Endothelial cell of umbilical vein (primary cell): ENCODE results near the gene RGS7BP. TPM values are rescaled to one million over a fixed set of nuclear protein-coding genes. Genes with fewer than 3 reads are reported as not detected.
A peak's percentile ranks its signal among the peaks of the same experiment; 100 is the strongest.

Experiments
- BruUV-seq: library from RNA; stranded (reverse); fragments of 400-500 nt; replicated peaks from 2 replicates; lab custom pipeline; 2021; lab: Mats Ljungman, UMichigan
- CTCF ChIA-PET: fragments of 300-600, 350-600 bp; sonication (Branson Sonifier 250); formaldehyde crosslinking; loops from one replicate; lab custom pipeline; 2021; ENCODE audit warnings: antibody characterized with exemption, inconsistent platforms; lab: Charles Lee
- POLR2A ChIA-PET: fragments of 300-600, 350-600 bp; sonication (Branson Sonifier 250); formaldehyde crosslinking; loops from one replicate; lab custom pipeline; 2021; ENCODE audit warnings: antibody characterized with exemption, inconsistent platforms; lab: Charles Lee
- DNase-seq: peaks from one replicate; pipeline ENCODE4 v3.0.0-alpha.2; 2011; ENCODE audit warnings: low read depth, low spot score
- FAIRE-seq: peaks from 2 replicates; lab custom pipeline; 2011; peaks lifted over from hg19 to GRCh38; lab: Jason Lieb, UNC
- H2AFZ ChIP-seq: 2 replicates; pipeline ENCODE4 v1.6.0; 2012; ENCODE audit warnings: low read depth, low read length, control low read depth, inconsistent platforms
- H3K27ac ChIP-seq: 2 replicates; pipeline ENCODE4 v1.5.1; 2011; ENCODE audit warnings: low read depth, mild to moderate bottlenecking, control low read depth, low read length, moderate library complexity; ENCODE audit not compliant: insufficient read depth
- H3K27me3 ChIP-seq, 2 experiments: 2 replicates each; pipeline versions ENCODE4 v1.6.0 to v1.6.1; 2011; ENCODE audit warnings: low read length in 2 of 2, mixed read lengths in 1 of 2; ENCODE audit not compliant: control insufficient read depth in 2 of 2, insufficient read depth in 2 of 2
- H3K36me3 ChIP-seq, 2 experiments: 2 replicates in 1 of 2; 3 replicates in 1 of 2; pipeline ENCODE4 v1.5.1; 2011; ENCODE audit warnings: low read length in 2 of 2, mild to moderate bottlenecking in 1 of 2, moderate library complexity in 1 of 2; ENCODE audit not compliant: control insufficient read depth in 2 of 2, insufficient read depth in 2 of 2; ENCODE audit errors: extremely low read depth in 1 of 2
- H3K4me1 ChIP-seq: 3 replicates; pipeline ENCODE4 v1.5.1; 2011; ENCODE audit warnings: mild to moderate bottlenecking, low read length; ENCODE audit not compliant: control insufficient read depth, insufficient read depth; ENCODE audit errors: extremely low read depth
- H3K4me2 ChIP-seq: 2 replicates; pipeline ENCODE4 v1.6.1; 2011; ENCODE audit warnings: low read length, control low read depth, mixed read lengths; ENCODE audit not compliant: insufficient read depth
- H3K4me3 ChIP-seq, 3 experiments: fragments of 200-600 bp in 1 of 3; sonication (generic), shearing (Covaris generic) in 1 of 3; replicated peaks in 1 of 3; 2 replicates each; pipeline ENCODE4 v1.5.1; 2011 to 2016; ENCODE audit warnings: control low read depth in 3 of 3, low read length in 3 of 3, mild to moderate bottlenecking in 2 of 3, inconsistent platforms in 1 of 3, low read depth in 1 of 3, moderate library complexity in 1 of 3; ENCODE audit not compliant: insufficient read depth in 1 of 3
- H3K79me2 ChIP-seq: 2 replicates; pipeline ENCODE4 v1.6.0; 2012; ENCODE audit warnings: low read length, inconsistent platforms; ENCODE audit not compliant: control insufficient read depth, insufficient read depth
- H3K9ac ChIP-seq: replicated peaks from 2 replicates; pipeline ENCODE3; 2011; ENCODE audit warnings: low read length, control low read depth; ENCODE audit not compliant: insufficient read depth; ENCODE audit errors: extremely low read depth
- H3K9me1 ChIP-seq: replicated peaks from 3 replicates; pipeline ENCODE4 v1.6.0; 2011; ENCODE audit warnings: mild to moderate bottlenecking, low read length; ENCODE audit not compliant: control insufficient read depth, insufficient read depth; ENCODE audit errors: extremely low read depth
- H3K9me3 ChIP-seq: replicated peaks from 2 replicates; pipeline ENCODE4 v1.5.1; 2012; ENCODE audit warnings: low read length, inconsistent platforms; ENCODE audit not compliant: control insufficient read depth, insufficient read depth
- H4K20me1 ChIP-seq: replicated peaks from 2 replicates; pipeline ENCODE3; 2011; ENCODE audit warnings: mild to moderate bottlenecking, low read length; ENCODE audit not compliant: control insufficient read depth, insufficient read depth; ENCODE audit errors: extremely low read depth
- CTCF ChIP-seq, 2 donors: IDR thresholded peaks; 1 replicate in 1 of 2; 2 replicates in 1 of 2; pipeline ENCODE4 v1.5.1; 2011; ENCODE audit warnings: low read length in 2 of 2, mild to moderate bottlenecking in 2 of 2, moderate library complexity in 2 of 2, control low read depth in 1 of 2, inconsistent platforms in 1 of 2, low read depth in 1 of 2; ENCODE audit not compliant: insufficient read depth in 1 of 2; ENCODE audit errors: extremely low read depth in 1 of 2
- EZH2 ChIP-seq: IDR thresholded peaks from 2 replicates; pipeline ENCODE4 v1.6.1; 2012; ENCODE audit warnings: borderline replicate concordance, low read depth, mild to moderate bottlenecking, moderate library complexity, low read length, inconsistent platforms; ENCODE audit not compliant: severe bottlenecking
- FOS ChIP-seq: IDR thresholded peaks from 2 replicates; pipeline ENCODE4 v1.6.1; 2011; ENCODE audit warnings: mild to moderate bottlenecking, low read length, moderate library complexity, borderline replicate concordance; ENCODE audit not compliant: insufficient read depth
- GATA2 ChIP-seq: IDR thresholded peaks from 2 replicates; pipeline ENCODE4 v1.7.0; 2011; ENCODE audit warnings: low read depth, mild to moderate bottlenecking, moderate library complexity, mixed read lengths, low read length; ENCODE audit not compliant: insufficient read length, insufficient read depth
- JUN ChIP-seq: IDR thresholded peaks from 2 replicates; pipeline ENCODE4 v1.6.1; 2011; ENCODE audit warnings: borderline replicate concordance, low read depth; ENCODE audit not compliant: insufficient read length, insufficient read depth
- MYC ChIP-seq: IDR thresholded peaks from one replicate; pipeline ENCODE4 v1.6.1; 2011; ENCODE audit warnings: mild to moderate bottlenecking, low read depth, low read length
- POLR2A ChIP-seq: IDR thresholded peaks from 2 replicates; pipeline ENCODE4 v1.6.1; 2012; ENCODE audit warnings: low read depth, mild to moderate bottlenecking, control low read depth, low read length
- POLR2AphosphoS5 ChIP-seq: IDR thresholded peaks from 2 replicates; pipeline ENCODE4 v1.6.1; 2012; ENCODE audit warnings: low read depth, mild to moderate bottlenecking, control low read depth, low read length, moderate library complexity; ENCODE audit not compliant: insufficient read depth
- dilution Hi-C: fragments of 300-500 bp; cut with MboI; formaldehyde crosslinking; loops from one replicate; pipeline ENCODE4 v1.15.0; 2019; ENCODE audit warnings: low sequenced_read_pairs; ENCODE audit not compliant: extremely low pct_ligation_motif_present
- intact Hi-C: fragments of 100-400 bp; cut with micrococcal nuclease; formaldehyde crosslinking; loops from one replicate; pipeline ENCODE4 v1.10.0; 2022
- polyA plus RNA-seq, 4 experiments: library from polyadenylated mRNA; depleted of rRNA in 3 of 4; stranded (reverse) in 3 of 4; unstranded in 1 of 4; fragments of >200 nt; gene quantifications; 2 replicates each; pipeline versions ENCODE4 v1.2.1 to v1.2.3, GENCODE V29; 2011 to 2012; ENCODE audit warnings: missing spikeins in 1 of 4
- total RNA-seq: library from RNA; stranded (reverse); gene quantifications from 2 replicates; pipeline ENCODE4 v1.2.3, GENCODE V29; 2021
- TF ChIP-seq, protein P1 (sequence below): IDR thresholded peaks from 2 replicates; pipeline ENCODE4 v1.6.1; 2011; ENCODE audit not compliant: insufficient read depth, insufficient read length

Gene RGS7BP
- total and polyA plus RNA-seq, 2 donors (not counting 3 experiments of a cell fraction or from before 2014, with no cell fraction given), result 0.51 to 2.0 TPM

GRCh38 chr5:64506567-64507263 is 900 bp downstream of the RGS7BP start:
- TF ChIP-seq GATA2, result no peak
- TF ChIP-seq, protein P1, sequence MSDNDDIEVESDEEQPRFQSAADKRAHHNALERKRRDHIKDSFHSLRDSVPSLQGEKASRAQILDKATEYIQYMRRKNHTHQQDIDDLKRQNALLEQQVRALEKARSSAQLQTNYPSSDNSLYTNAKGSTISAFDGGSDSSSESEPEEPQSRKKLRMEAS, result no peak
- TF ChIP-seq POLR2A, result no peak
- TF ChIP-seq EZH2, result peak; percentile 41
- TF ChIP-seq JUN, result no peak
- peak in 1 of 2 donors; percentile 45 for TF ChIP-seq CTCF (IDR thresholded peaks at IDR 0.05; ENCODE audit: extremely low read depth in 1 of 2, insufficient read depth in 1 of 2, low read depth in 1 of 2, low read length in 2 of 2)
- no peak for TF ChIP-seq FOS
- TF ChIP-seq MYC, result no peak
- no peak for TF ChIP-seq POLR2AphosphoS5
- ChIA-PET CTCF (interaction anchor here (1.1 to 3.4 kb wide), 8 partner anchors 8 to 359 kb away, joined by 3 to 29 read pairs (median 4); no protein-coding TSS in a partner anchor), POLR2A (no interaction called here)
- FAIRE-seq (no peak), DNase-seq (no peak)
- BruUV-seq, result no TSS peak
- H3K9me3 ChIP-seq, result no peaks in the 10 kb centered on the region
- no peaks in the 10 kb centered on the region for H4K20me1 ChIP-seq
- H3K79me2 ChIP-seq, result no peaks in the 10 kb centered on the region
- peak overlapping the region; percentile 89 for H2AFZ ChIP-seq
- no peak overlapping the region for H3K9ac ChIP-seq
- no peaks in the 10 kb centered on the region for H3K36me3 ChIP-seq
- H3K27ac ChIP-seq, result no peak overlapping the region
- H3K4me2 ChIP-seq, result peak overlapping the region; percentile 74
- H3K4me1 ChIP-seq, result peaks cover 35% of the 10 kb centered on the region
- peak overlapping the region; percentile 27 to 48 (median 47) for H3K4me3 ChIP-seq
- dilution Hi-C loops, result no loop called here
- intact Hi-C loops, result loop anchor here (1.0 to 5.0 kb wide), 8 partner anchors 46 to 976 kb away; partner anchors contain the start of genes ADAMTS6, CWC27 and SREK1IP1
- H3K9me1 ChIP-seq, result no peaks in the 10 kb centered on the region
- H3K27me3 ChIP-seq, result peaks cover 21 to 28% of the 10 kb centered on the region in 2 experiments
